Upper lobe of right lung (tissue), 1 donor: ENCODE results near the gene HDDC3. TPM values are rescaled to one million over a fixed set of nuclear protein-coding genes. Genes with fewer than 3 reads are reported as not detected.
"Not testable (repeated sequence)": the region's sequence is repeated elsewhere in the genome, so short reads cannot be mapped to it uniquely, and the experiment has no call there.

Source experiments
- ATAC-seq: fragments of 200-7000 bp; cut with Tn5 transposase; one replicate; pipeline ENCODE4 v1.9.1; 2020; ENCODE audit warnings: mild to moderate bottlenecking, moderate library complexity
- DNase-seq: peaks from one replicate; pipeline ENCODE4 v3.0.0-alpha.2; 2020
- H3K27ac ChIP-seq: fragments of 200-600 bp; one replicate; pipeline ENCODE4 v1.8.0; 2022
- H3K27me3 ChIP-seq: fragments of 200-600 bp; one replicate; pipeline ENCODE4 v1.8.0; 2022; ENCODE audit warnings: mild to moderate bottlenecking
- H3K36me3 ChIP-seq: fragments of 200-600 bp; one replicate; pipeline ENCODE4 v1.8.0; 2022
- H3K4me1 ChIP-seq: fragments of 200-600 bp; one replicate; pipeline ENCODE4 v1.8.0; 2022
- H3K4me3 ChIP-seq: fragments of 200-600 bp; one replicate; pipeline ENCODE4 v1.8.0; 2022; ENCODE audit warnings: mild to moderate bottlenecking
- H3K9me3 ChIP-seq: fragments of 200-600 bp; one replicate; pipeline ENCODE4 v1.8.0; 2022
- CTCF ChIP-seq: fragments of 200-600 bp; IDR thresholded peaks from one replicate; pipeline ENCODE4 v1.8.0; 2022; ENCODE audit warnings: antibody characterized with exemption
- intact Hi-C: fragments of 100-400 bp; cut with DNase I; formaldehyde crosslinking; loops from one replicate; pipeline ENCODE4 v1.11.0; 2022
- total RNA-seq: library from RNA; stranded (reverse); fragmentation: NEBNext Ultra II Directional; extraction: Animal tissue kit (Norgen Biotek cat#: 25700); gene quantifications from one replicate; pipeline ENCODE4 v1.2.1, GENCODE V29; 2021
- donor health status: DM: no; HTN: yes; CAD: no; lungs with severe emphysema.

Gene HDDC3
- total RNA-seq, 1 donor from 2014 or later, result 12.4 TPM

GRCh38 chr15:90903733-90904536 lies 28.4 kb downstream of the HDDC3 start:
- H3K4me1 ChIP-seq, result peaks cover 14% of the 10 kb centered on the region
- H3K27ac ChIP-seq, result peak overlapping the region; percentile 86
- H3K9me3 ChIP-seq, result no peaks in the 10 kb centered on the region
- no peak for TF ChIP-seq CTCF
- no peak for DNase-seq
- ATAC-seq, result peak; percentile 2
- peaks cover 44% of the 10 kb centered on the region for H3K36me3 ChIP-seq
- intact Hi-C loops, result no loop called here
- H3K27me3 ChIP-seq, result no peaks in the 10 kb centered on the region
- H3K4me3 ChIP-seq, result peak overlapping the region; percentile 72

GRCh38 chr15:90902840-90903732 lies 29.3 kb downstream of the HDDC3 start, which contains the start of gene MAN2A2:
MAN2A2 (plus strand) TSS chr15:90903302; CDS start chr15:90904208, 906 bp downstream.
- H3K27ac ChIP-seq, result peak within 1 kb of the TSS; percentile 91
- intact Hi-C loops, result no loop called here
- no peaks in the 10 kb centered on the region for H3K9me3 ChIP-seq
- no peaks in the 10 kb centered on the region for H3K27me3 ChIP-seq
- H3K4me3 ChIP-seq, result peak within 1 kb of the TSS; percentile 75
- no peak for TF ChIP-seq CTCF
- peaks cover 35% of the 10 kb centered on the region for H3K36me3 ChIP-seq
- peak; percentile 91 for DNase-seq
- ATAC-seq, result peak; percentile 79
- H3K4me1 ChIP-seq, result peaks cover 14% of the 10 kb centered on the region

- DNase-seq, result peak; percentile 89
- intact Hi-C loops, result no loop called here
These were observed 30.1 kb downstream of the HDDC3 start for GRCh38 chr15:90902040-90902839.

GRCh38 chr15:90901175-90902039 lies 30.9 kb downstream of the HDDC3 start:
- intact Hi-C loops, result no loop called here
- Histone ChIP-seq H3K4me3 (peak overlapping the region; percentile 75), H3K27me3 (no peaks in the 10 kb centered on the region)

More at GRCh38 chr15:90902040-90902839, 30.1 kb downstream of the HDDC3 start:
- Histone ChIP-seq H3K4me3 (peak overlapping the region; percentile 75), H3K36me3 (peaks cover 27% of the 10 kb centered on the region), H3K27me3 (no peaks in the 10 kb centered on the region), H3K27ac (peak overlapping the region; percentile 91), H3K9me3 (no peaks in the 10 kb centered on the region), H3K4me1 (peaks cover 14% of the 10 kb centered on the region)
- peak; percentile 76 for TF ChIP-seq CTCF
- ATAC-seq, result peak; percentile 91

GRCh38 chr15:90897131-90897655 lies 35.2 kb downstream of the HDDC3 start:
- H3K4me1 ChIP-seq, intact Hi-C loops: not testable (repeated sequence)
- H3K36me3 ChIP-seq, result peaks cover 43% of the 10 kb centered on the region

More at GRCh38 chr15:90901175-90902039, 30.9 kb downstream of the HDDC3 start:
- no peak for DNase-seq
- TF ChIP-seq CTCF, result no peak
- peak overlapping the region; percentile 91 for H3K27ac ChIP-seq
- no peaks in the 10 kb centered on the region for H3K9me3 ChIP-seq
- ATAC-seq, result no peak
- peaks cover 19% of the 10 kb centered on the region for H3K36me3 ChIP-seq
- peaks cover 14% of the 10 kb centered on the region for H3K4me1 ChIP-seq

More at GRCh38 chr15:90897131-90897655, 35.2 kb downstream of the HDDC3 start:
- not testable (repeated sequence) for H3K4me3 ChIP-seq, ATAC-seq, H3K27me3 ChIP-seq, DNase-seq, H3K27ac ChIP-seq, H3K9me3 ChIP-seq
